Esophagus muscularis mucosa (tissue), 3 donors: Measurements from ENCODE around the gene UGT1A6.

ENCODE experiments used
- CTCF ChIP-seq, 3 experiments: fragments of 200-600 bp in 2 of 3; fragments of 450-650 bp in 1 of 3; sonication (generic) in 2 of 3; IDR thresholded peaks; one replicate each; pipeline ENCODE4 v1.5.1; 2017 to 2019; ENCODE audit warnings: antibody characterized with exemption in 3 of 3, mild to moderate bottlenecking in 2 of 3, moderate library complexity in 1 of 3
- POLR2A ChIP-seq: fragments of 450-650 bp; IDR thresholded peaks from one replicate; pipeline ENCODE4 v1.6.1; 2017; ENCODE audit warnings: antibody characterized with exemption, moderate library complexity, mild to moderate bottlenecking, low read depth
- POLR2AphosphoS5 ChIP-seq, 2 donors: sonication (generic); formaldehyde crosslinking; IDR thresholded peaks; one replicate each; pipeline ENCODE4 v1.6.1; 2017; ENCODE audit warnings: antibody characterized with exemption in 2 of 2

- TF ChIP-seq POLR2AphosphoS5 (IDR thresholded peaks at IDR 0.05): no peak
- TF ChIP-seq CTCF (IDR thresholded peaks at IDR 0.05): no peak
- TF ChIP-seq POLR2A: no peak
These were observed 121.6 kb downstream of the UGT1A6 start for GRCh38 chr2:233814056-233814835.
